ENCODE measurements around the gene MOBP.

Gene MOBP

GRCh38 chr3:39541442-39541841 lies 74.0 kb downstream of the MOBP start:
- no peak overlapping the region for H2AFZ ChIP-seq (ENCODE audit: low read depth)
- H3K27me3 ChIP-seq (ENCODE audit: insufficient read depth, low read depth) = no peaks in the 10 kb centered on the region
- no peaks in the 10 kb centered on the region for H3K36me3 ChIP-seq (ENCODE audit: insufficient read depth)
- no peak for TF ChIP-seq CTCF (conservative IDR thresholded peaks at IDR 0.05; ENCODE audit: low read depth, low read length)
- no peaks in the 10 kb centered on the region for H3K79me2 ChIP-seq (ENCODE audit: insufficient read depth, low read depth)
- no peaks in the 10 kb centered on the region for H3K4me1 ChIP-seq (ENCODE audit: low read depth, poor library complexity, severe bottlenecking)
- H3K4me2 ChIP-seq = no peak overlapping the region
- H4K20me1 ChIP-seq (ENCODE audit: insufficient read depth) = no peaks in the 10 kb centered on the region
- H3K4me3 ChIP-seq (IDR thresholded peaks at IDR 0.05; ENCODE audit: insufficient read depth, low read depth, low read length) = no peak overlapping the region
- H3K9ac ChIP-seq = no peak overlapping the region
- no peak overlapping the region for H3K27ac ChIP-seq

GRCh38 chr3:39541917-39542329 lies 74.4 kb downstream of the MOBP start:
- H3K9ac ChIP-seq = no peak overlapping the region
- no peaks in the 10 kb centered on the region for H3K36me3 ChIP-seq (ENCODE audit: insufficient read depth)
- no peaks in the 10 kb centered on the region for H4K20me1 ChIP-seq (ENCODE audit: insufficient read depth)
- no peak overlapping the region for H3K4me3 ChIP-seq (IDR thresholded peaks at IDR 0.05; ENCODE audit: insufficient read depth, low read depth, low read length)
- no peak overlapping the region for H3K4me2 ChIP-seq
- TF ChIP-seq CTCF (conservative IDR thresholded peaks at IDR 0.05; ENCODE audit: low read depth, low read length) = peak; percentile 44; the same call in 1 of the 2 replicates
- H2AFZ ChIP-seq (ENCODE audit: low read depth) = no peak overlapping the region
- no peaks in the 10 kb centered on the region for H3K4me1 ChIP-seq (ENCODE audit: low read depth, poor library complexity, severe bottlenecking)
- H3K27me3 ChIP-seq (ENCODE audit: insufficient read depth, low read depth) = no peaks in the 10 kb centered on the region
- H3K27ac ChIP-seq = no peak overlapping the region
- H3K79me2 ChIP-seq (ENCODE audit: insufficient read depth, low read depth) = no peaks in the 10 kb centered on the region

- H3K4me1 ChIP-seq (ENCODE audit: low read depth, poor library complexity, severe bottlenecking) = no peaks in the 10 kb centered on the region
- H2AFZ ChIP-seq (ENCODE audit: low read depth) = no peak overlapping the region
- TF ChIP-seq CTCF (conservative IDR thresholded peaks at IDR 0.05; ENCODE audit: low read depth, low read length) = no peak
- no peaks in the 10 kb centered on the region for H3K79me2 ChIP-seq (ENCODE audit: insufficient read depth, low read depth)
- no peaks in the 10 kb centered on the region for H3K36me3 ChIP-seq (ENCODE audit: insufficient read depth)
- no peak overlapping the region for H3K4me3 ChIP-seq (IDR thresholded peaks at IDR 0.05; ENCODE audit: insufficient read depth, low read depth, low read length)
- H3K4me2 ChIP-seq = no peak overlapping the region
- no peaks in the 10 kb centered on the region for H3K27me3 ChIP-seq (ENCODE audit: insufficient read depth, low read depth)
- no peaks in the 10 kb centered on the region for H4K20me1 ChIP-seq (ENCODE audit: insufficient read depth)
- no peak overlapping the region for H3K9ac ChIP-seq
- no peak overlapping the region for H3K27ac ChIP-seq
Measured at GRCh38 chr3:39542588-39542988, 75.1 kb downstream of the MOBP start.

GRCh38 chr3:39548282-39548681 lies 80.8 kb downstream of the MOBP start:
- no peak for TF ChIP-seq CTCF (conservative IDR thresholded peaks at IDR 0.05; ENCODE audit: low read depth, low read length)
- H3K4me2 ChIP-seq = no peak overlapping the region
- H3K79me2 ChIP-seq (ENCODE audit: insufficient read depth, low read depth) = no peaks in the 10 kb centered on the region
- H2AFZ ChIP-seq (ENCODE audit: low read depth) = no peak overlapping the region
- no peak overlapping the region for H3K4me3 ChIP-seq (IDR thresholded peaks at IDR 0.05; ENCODE audit: insufficient read depth, low read depth, low read length)
- no peak overlapping the region for H3K9ac ChIP-seq
- H4K20me1 ChIP-seq (ENCODE audit: insufficient read depth) = no peaks in the 10 kb centered on the region
- no peaks in the 10 kb centered on the region for H3K36me3 ChIP-seq (ENCODE audit: insufficient read depth)
- no peaks in the 10 kb centered on the region for H3K27me3 ChIP-seq (ENCODE audit: insufficient read depth, low read depth)
- H3K27ac ChIP-seq = no peak overlapping the region
- H3K4me1 ChIP-seq (ENCODE audit: low read depth, poor library complexity, severe bottlenecking) = no peaks in the 10 kb centered on the region
